CD4-positive, alpha-beta T cell treated with Interleukin-1 beta for 1 hour (primary cell): ENCODE results near the gene PITX1.

Source experiments
- DNase-seq, 2 donors: peaks; one replicate each; pipeline ENCODE4 v3.0.0-alpha.2; 2020 to 2022

Gene PITX1

GRCh38 chr5:135027697-135028615, 6.1 kb downstream of the PITX1 start:
- no peak for DNase-seq

- no peak for DNase-seq
These were observed 6.7 kb downstream of the PITX1 start for GRCh38 chr5:135027266-135027696.

GRCh38 chr5:135026645-135027265, 7.3 kb downstream of the PITX1 start:
- DNase-seq: no peak

GRCh38 chr5:135025730-135026644, 8.0 kb downstream of the PITX1 start:
- no peak for DNase-seq

DNA sequence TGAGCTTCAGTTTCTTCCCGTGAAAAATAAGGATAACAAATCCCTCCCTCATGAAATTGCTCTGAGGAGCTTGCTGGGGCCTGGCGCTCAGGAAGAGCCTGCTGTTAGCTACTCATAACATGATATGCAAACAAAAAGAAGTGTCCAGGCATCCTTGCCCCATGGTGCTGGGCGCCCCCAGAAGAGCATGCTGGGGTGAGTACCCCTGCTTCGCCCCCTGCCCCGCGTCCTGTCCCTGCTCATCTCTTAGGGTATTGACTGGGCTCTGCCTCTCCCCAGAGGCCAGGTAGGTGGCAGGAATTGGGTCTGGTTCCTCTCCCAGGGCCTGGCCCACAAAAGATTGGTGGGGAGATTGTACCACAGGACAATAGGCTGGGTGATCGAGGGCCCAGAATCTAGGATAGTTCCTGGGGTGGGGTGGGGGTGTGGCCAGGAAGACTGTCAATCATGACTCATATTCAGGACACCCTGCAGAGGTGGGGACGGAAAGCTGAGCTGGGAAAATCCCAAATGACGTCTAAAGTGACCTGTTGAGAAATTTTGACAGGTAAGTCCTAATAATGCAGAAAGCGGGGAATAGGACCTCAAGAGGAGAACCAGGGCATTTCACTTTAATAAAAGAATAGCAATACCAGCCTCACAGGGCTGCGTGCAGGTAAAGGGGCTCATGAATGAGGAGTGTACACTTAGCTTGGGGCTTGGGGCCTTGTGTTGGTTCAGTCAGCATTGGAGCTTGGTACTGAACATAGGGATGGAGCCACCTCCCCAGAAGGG, 8.9 kb downstream of the PITX1 start:
- DNase-seq: no peak

DNA sequence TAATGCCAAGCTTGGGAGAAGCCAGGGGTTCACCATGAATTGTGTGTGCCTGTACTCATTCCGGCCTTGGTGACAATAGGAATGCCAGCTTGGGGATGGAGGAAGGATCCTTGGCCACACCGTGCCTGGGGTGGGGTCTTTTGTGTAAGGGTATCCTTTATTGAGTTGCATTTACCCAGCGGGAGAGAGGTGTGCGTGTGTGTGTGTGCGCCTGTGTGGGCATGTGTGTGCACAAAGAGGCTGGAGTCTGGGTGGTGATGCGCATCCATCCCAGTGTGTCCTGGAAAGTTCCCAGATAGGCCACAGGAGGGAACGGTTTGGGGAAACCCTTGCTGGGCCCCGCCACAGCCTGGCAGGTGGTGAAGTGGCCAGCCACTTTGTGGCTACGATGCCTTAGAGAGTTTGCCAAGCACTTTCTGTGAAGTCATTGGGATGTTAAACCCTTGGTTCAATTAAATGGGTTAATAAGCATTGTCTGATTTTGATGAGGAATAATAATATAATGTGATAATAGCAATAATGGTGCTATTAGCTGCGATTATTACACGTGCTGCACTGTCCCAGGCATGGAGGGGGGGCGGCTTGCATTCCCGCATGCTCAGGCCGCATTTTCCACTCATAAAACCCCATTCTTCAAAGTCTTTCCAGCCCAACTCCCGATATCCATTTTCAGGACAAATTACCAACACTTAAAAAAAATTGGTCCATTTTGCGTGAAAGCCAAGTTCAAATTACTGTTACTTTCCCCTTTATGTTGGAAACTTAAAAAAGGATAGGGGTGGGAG, 13.7 kb downstream of the PITX1 start:
- DNase-seq: no peak

GRCh38 chr5:135019314-135019713, 14.7 kb downstream of the PITX1 start:
- no peak for DNase-seq

- no peak for DNase-seq
These were observed 15.6 kb downstream of the PITX1 start for GRCh38 chr5:135018457-135018856.

DNA sequence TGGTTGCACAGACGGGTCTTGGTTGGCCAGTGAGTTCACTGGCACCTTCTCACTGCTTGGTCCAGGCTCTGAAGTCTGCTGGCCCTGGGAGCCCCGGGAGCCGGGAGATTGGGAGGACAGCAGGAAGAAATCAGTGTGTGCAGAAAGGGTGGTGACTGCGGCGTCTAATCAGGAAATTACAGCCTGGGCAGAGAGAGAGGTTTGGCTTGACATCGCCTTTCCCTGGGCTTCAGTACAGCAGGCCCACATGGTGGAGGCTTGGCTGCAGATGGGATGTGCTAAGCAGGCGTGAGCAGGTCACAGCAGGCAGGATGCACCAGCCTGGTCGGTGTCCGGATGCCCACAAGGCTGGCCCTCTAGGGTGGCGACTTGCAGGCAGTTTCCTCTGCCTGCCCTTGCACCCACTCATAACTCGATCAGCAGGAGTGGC, 17.2 kb downstream of the PITX1 start:
- DNase-seq: no peak

DNA sequence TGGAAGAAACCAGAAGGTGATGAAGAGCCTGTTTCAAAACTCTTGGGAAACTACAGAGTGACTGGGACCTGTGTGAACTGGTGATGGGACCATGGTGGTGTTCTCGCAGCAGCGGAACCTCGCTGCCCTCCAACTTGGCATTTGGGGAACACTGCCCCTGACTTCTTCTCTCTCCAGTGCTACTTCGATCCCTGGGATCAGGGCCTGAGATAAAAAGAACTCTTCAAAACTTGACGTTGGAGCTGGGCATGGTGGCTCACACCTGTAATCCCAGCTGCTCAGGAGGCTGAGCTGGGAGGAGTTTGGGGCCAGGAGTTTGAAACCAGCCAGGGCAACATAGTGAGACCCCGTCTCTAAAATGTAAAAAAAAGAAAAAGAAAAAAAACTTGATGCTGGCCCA, 18.1 kb downstream of the PITX1 start:
- DNase-seq: no peak

DNA sequence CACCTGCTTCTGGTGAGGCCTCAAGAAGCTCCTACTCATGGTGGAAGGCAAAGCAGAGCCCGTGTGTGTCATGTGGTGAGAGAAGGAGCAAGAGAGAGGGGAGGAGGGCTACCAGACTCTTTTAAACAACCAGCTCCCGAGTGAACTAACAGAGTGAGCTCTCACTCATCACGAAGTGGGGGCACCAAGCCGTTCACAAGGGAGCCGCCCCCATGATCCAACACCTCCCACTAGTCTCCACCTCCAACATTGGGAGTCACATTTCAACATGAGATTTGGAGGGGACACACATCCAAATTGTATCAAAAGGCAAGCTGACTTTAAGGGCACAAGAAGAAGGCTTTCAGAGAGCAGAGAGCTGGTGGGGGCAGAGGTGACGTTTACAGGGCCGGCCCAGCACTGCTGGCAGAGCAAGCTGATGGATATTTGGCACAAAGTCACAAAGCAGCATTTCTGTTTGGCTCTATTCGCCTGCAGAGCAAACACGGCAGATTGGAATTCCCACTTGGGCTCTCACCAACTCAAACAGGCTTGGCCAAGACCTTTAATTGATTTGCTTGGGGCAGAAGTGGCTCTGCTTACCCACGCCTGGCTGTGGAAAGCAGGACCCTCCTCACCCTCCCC, 20.0 kb downstream of the PITX1 start:
- no peak for DNase-seq

- no peak for DNase-seq
These were observed 20.6 kb downstream of the PITX1 start for GRCh38 chr5:135013445-135013844.

DNA sequence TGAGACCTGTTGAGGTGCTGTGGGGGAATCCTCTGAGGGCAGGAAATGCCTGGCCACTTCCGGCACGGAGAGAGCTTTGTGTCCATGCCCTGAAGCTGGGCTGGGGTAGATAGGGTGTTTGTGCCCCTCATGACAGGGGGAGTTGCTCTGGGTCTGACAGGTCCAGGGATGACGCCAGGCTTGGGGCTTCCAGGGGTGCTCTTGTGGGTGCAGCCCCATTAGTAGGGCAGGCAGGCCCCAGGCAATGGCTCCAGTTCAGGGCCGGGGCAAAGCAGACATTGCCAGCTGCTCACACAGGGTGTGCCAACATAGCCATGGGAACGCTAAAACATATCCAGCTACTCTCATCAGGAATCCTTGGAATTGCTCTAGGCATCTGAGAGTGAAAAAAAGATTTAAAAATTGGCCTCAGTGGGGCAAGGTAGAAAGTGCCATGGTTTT, 21.1 kb downstream of the PITX1 start:
- DNase-seq: no peak

GRCh38 chr5:135012033-135012588, 21.9 kb downstream of the PITX1 start:
- DNase-seq: no peak

- DNase-seq: no peak
These were observed 22.5 kb downstream of the PITX1 start for GRCh38 chr5:135011355-135012032.

DNA sequence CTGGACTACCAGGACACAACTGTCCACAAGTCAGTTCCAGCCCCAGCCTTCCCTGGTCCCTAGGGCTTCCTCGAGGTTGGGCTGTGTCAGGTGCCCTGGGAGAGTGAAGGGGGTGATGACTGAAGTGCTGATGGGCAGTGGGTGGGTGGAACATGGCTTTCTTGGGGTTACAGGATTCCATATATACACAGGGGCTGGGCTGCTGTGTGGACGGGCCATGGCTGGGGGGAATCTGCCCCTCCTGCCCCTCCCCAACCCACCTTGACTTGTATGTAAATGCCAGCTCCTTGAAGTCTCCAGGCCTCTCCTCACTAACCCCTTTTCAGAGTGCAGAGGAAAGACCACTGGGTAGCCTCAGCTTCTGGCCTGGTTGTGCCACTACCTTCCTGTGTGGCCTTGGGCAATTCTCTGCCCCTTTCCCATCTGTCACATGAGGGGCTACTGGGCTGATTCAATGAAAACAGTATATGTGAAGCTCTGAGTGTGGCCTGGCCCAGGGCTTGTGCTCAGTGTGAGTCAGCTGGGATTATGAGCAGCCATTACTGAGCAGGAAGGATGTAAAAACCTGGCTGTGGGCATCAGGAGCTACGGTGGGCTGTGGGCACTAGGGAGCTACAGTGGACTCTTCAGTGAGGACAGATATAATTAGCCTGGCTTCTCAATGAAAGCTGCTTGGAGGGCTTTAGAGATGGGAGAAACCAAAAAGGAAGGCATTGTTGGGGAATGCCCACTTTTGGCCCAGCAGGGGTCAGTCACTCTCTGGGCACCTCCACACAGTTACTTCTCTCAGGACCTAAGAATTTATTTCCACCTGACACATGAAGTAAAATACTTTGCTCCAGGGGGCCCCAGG, 23.3 kb downstream of the PITX1 start:
- DNase-seq: no peak

GRCh38 chr5:135009736-135010501, 24.1 kb downstream of the PITX1 start:
- no peak for DNase-seq
